ENCODE measurements around the gene GPR132.
A peak's percentile ranks its signal among the peaks of the same experiment; 100 is the strongest.
"Not testable (repeated sequence)": the region's sequence is repeated elsewhere in the genome, so short reads cannot be mapped to it uniquely, and the experiment has no call there.

Gene GPR132

DNA sequence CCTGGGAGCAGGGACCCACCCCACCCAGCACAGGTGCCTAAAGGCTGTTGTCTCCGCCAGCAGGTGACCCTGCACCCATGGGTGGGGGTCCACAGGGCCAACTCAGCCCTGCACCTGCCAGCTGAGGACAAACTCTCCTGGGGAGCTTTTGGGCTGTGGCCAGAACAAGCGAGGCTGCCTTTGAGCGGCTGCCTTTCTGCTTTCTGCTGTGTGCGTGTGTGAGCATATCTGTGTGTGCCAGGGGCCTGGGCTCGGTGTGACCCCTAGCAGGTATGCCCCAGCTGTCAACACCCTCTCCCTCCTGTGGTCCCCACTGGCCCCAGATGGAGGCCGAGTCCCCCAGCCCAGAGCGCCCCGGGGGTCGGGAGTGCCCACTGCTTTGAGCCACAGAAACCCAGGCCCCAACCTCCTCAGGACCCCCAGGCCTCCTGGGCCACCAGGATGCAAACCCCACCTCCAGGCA, 25.9 kb upstream of the GPR132 start:
- no peak for DNase-seq

DNA sequence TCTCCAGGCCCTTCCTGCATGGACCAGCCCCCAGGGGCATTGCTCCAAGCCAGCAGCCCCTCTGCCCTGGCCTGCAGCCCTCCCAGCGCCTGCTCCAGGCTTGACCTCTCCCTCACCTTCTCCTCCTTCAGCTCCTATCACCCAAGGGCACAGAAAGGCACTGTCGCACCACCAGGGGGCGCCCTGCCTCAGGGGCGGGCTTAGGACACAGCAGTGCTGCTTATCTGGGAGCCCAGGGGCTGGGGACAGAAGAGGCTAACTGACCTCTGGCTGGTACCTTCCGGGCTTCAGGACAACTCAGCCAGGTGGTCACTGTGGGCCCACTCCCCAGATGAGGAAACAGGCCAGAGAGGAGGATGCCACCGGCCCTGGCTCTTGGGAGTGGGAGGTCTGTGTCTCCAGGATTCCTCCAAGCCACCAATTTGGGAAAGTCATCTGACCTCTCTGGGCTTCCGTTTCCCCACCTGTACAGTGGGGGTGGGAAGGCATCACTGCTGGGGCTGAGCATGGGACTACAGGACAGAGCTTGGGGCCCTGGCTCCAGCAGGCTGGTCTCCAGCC, 25.3 kb upstream of the GPR132 start:
- DNase-seq, result peak; percentile 30

DNA sequence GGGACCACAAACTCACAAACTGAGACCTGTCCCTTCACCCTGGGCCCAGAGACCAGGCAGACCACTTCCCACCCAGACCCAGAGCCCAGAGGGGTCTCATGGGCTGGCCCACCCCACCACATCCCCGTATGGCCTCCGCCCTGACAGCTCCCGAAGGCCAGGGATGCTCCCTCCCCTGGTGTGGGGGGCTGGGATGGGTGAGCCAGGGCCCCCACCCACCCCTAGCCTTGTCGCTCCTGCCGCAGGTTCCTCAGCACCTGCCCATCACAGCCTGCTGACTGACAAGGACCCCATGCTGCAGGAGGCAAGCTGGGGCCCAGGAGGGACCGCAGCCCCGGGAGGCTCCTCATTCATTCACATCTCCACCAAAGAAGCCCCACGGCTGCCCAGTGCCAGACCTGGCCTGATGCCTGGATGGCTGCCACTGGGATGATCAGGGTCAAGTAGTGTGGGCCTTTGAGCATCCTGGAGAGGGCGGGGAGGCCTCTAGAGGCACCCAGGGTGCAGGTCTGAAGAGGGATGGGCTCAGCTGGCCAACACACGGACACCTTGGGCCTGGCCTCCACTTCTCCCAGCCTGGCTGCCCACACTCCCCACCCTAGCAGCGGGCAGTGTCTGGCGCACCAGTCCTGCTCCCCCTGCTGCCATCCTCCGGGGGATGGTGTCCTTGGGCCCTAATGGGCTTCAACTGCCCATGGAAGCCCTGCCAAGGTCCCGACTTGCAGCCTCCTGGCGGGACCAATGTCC, 24.7 kb upstream of the GPR132 start:
- DNase-seq, result no peak

DNA sequence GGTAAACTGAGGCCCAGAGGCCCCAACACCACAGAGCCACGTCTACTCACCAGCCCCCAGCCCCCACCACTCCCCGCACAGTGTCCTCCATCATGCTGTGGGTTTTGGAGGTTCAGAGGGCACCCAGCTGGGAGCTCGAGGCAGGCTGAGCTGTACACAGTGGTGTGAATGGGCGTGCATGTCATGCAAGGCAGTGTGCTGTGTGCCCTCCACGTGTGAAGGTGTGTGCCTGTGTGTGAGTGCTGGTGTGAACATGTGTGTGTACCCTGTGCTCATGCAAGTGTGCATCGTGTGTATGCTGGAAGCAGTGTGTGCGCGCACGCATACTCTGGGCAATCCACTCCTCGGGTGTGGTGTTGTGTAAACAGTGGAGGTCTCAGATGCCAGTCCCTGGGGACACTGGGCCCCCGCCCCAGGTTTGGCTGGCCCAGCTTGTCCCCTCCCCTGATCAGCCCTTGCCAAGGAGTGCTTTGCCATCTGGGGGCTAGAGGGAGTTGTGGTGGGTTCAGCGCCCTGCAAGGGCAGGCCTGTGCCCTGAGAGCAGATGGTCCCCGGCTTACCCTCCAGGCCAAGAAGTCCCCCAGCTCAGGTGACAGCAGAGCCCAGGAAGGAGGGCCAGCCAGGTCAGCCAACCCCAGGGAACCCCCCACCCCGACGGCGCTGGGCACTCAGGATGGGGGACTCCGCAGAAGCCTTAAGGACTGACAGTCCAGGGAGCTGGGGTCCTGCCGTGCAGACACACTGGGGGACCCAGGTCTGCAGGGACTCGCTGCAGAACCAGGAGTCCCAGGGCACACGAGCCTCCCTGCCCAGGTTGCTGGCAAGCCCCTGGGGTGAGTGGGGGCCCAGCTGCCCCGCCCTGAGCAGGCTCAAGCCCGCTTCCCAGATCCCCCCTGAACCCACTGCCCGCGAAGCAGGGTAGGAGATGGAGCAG, 23.8 kb upstream of the GPR132 start:
- DNase-seq, result no peak

DNA sequence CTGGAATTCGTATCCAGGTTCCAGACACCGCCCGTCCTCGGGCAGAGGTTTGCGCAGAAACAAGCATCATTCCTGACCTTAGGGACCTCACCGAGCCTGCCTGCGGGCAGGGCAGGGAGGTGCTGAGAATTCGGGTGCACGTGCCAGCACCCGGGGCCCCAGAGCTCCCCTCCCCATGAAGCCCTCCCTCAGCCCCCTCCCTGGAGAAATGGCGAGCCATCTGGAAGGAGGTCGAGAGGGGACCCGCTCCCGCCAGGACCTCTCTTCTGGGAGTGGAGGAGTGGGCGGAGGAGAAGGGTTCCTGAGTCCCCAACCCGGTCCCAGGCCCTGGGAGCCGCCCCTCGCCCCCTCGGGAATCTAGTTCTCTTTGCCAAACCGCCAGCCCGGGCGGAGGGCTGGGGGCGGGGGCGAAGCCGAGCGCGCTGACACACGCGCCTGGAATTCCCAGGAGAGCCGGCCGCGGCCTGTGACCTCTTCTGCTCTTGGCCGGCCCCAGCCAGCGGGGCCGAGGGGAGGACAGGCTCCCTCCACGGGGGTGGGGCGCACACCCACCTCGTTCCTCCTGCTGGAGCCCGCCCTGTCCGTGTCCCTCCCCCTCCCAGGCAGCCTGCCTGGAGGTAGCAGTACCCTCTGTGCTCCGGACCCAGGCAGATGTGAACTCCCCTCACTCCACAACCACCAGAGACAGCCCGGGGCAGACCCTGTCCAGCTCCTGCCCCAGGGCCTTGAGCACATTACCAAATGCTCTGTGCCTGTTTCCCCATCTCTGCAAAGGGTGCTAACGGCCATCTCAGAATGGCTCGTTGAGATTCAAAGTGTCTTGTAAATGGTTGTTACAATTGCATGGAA, 23.0 kb upstream of the GPR132 start:
- no peak for DNase-seq

DNA sequence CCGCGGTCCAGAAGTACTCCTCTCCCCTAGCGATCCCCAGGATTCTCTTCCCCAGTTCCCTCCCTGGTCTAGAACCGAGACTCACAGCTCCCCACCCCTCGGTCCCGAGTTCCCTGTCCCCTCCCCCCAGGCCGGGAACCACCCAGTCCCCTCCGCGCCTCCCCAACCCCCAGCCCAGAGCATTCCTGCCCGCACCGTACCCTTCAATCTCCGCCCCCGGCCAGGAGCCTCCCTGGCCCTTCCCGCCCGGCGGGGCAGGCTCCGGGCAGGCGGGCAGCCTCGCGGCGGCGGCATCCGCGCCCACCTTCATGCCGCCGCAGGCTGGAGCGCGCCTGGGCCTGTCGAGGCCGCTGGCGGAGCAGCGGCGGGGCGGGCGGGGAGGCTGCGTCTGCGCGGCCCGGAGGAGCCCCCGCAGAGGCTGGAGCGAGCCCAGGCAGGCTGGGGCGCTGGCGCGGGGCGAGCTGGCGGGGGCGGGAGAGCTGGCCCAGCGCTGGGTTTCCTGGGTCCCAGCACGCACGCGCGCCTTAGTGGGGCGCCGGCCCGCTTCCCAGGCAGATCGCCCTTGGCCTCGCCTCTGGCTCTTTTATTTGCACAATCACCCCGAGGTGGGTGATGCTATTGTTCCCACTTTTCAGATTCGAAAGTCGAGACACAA, 22.2 kb upstream of the GPR132 start:
- no peak for DNase-seq

DNA sequence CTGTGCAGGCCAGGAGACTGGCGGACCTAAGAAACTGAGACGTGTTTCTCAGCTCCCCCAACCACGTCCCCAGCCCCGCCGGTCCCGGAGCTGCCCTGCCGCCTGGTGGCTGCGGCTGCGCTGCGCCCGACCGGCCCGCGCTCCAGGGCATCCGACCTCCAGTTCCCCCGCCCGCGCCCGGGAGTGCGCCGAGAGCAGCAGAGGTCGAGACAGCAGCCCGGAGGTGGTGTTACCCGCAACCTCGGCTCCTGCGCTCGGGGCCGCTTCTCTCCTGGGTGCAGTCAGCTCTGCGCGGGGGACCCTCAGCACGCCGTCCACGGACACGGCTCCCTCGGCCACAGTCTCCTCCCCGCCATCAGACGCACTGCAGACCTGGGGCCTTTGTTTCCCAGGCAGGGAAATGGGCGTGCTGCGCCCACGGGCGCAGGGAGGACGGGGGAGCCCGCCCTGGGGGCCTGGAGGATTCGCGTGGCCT, 21.6 kb upstream of the GPR132 start:
- DNase-seq, result no peak

DNA sequence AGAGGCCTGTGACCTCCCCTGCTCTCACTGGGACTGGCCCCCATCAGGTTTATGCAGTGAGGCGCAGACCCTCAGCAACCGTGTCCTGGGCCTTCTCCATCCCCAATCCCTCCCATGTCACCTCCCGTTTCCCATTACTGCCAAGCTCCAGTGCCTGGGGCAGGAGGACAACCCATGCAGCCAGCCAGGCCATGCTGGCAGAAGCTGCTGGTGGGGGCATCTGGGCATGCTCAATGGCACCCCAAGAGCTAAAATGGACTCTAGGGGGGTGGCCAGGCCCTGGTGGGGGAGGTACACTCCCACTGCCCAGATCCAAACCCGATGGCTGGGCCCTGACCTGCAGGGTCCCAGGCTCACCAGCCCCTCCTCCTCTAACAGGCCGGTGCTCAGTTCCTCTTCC, 20.5 kb upstream of the GPR132 start:
- no peak for DNase-seq

DNA sequence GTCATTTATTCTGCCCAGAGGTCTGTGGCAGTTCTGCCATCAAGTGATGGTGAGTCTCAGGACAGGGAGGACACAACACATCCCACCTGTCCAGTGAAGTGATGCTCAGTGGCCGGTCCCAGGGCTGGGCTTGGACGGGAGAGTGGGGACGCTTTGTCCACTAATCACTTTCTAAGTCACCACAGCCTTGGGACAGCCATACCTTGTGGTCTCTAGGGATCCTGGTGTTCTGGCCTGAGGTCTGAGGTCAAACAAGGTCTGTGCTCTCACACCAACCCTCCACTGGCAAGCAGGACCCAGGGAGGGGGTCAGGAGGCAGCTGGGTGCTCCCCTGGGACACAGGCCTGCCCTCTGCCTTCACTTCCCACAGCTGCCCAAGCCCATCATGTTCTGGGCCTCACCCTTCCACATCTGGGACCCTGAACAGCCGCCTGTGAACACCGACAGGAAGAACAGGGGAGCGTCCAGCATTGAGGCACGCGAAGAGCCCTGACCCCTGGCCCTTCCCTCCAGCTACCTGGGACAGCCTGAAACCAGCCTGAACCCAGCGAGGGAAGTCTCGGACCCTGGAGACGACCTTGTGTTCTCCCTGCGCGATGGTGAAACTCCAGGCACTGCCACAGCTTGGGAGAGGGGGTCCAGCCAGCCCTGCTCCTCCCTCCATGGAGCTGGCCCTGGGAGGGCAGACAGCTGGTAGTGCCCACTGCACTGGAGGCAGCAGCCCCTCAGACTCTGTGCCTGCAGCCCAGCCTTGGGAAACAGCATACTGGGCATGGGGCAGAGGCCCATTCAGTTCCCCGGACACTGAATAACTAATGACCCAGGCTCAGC, 19.7 kb upstream of the GPR132 start:
- DNase-seq, result no peak

DNA sequence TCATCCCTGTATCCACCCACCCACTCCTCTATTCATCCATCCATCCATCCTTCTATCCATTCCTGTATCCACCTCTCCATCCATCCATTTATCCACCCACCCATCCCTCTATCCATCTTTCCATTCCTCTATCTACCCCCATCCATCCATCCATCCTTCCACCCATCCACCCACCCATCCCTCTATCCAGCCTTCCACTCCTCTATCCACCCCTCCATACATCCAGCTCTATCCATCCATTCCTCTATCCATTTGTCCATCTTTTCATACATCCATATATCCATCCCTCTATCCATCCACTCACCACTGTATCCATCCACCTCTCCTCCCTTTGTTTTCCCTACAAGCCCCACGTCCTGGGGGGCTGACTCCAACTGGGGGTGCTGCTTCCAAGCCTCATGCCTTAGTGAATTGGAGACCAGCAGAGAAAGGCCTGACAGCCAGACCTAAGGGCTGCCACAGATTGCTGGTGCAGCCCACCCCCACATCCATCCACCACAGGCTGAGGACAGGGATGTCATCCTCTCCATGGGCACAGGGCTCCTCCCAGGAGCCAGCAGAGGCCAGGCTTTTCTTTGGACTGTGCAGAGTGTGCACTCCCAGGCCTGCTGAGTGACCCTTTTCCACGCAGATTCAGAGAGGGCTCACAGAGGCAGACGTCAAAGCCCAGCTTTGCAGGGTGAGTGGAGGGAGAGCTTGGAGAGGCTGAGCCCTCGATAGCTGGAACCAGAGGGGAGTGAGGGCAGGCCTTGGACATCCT, 18.9 kb upstream of the GPR132 start:
- DNase-seq, result no peak

DNA sequence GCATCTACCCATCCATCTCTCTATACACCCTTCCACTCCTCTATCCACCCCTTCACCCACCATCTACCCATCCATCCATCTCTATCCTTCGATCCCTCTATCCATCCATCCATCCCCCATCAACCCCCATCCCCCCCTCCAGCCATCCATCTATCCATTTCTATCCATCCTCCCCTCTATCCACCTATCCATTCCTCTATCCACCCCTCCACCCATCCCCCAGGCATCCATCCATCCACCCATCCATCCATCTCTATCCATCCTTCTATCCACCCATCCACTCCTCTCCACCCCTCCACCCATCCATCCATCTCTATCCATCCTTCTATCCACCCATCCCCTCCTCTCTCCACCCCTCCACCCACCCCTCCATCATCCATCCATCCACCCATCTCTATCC, 17.5 kb upstream of the GPR132 start:
- DNase-seq, result no peak

DNA sequence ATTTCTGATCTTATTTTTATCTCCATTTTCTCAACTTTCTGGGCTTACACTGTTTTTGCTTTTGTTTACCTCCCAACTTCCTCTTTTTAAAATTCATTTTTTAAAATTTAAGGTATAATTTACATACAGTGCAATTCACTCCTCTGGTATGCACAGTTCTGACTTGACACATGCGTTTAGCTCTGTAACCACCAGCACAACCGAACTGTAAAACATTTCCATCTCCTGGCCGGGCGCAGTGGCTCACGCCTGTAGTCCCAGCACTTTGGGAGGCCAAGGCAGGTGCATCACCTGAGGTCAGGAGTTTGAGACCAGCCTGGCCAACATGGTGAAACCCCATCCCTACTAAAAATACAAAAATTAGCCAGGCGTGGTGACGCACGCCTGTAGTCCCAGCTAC, 16.2 kb upstream of the GPR132 start:
- not testable (repeated sequence) for DNase-seq

DNA sequence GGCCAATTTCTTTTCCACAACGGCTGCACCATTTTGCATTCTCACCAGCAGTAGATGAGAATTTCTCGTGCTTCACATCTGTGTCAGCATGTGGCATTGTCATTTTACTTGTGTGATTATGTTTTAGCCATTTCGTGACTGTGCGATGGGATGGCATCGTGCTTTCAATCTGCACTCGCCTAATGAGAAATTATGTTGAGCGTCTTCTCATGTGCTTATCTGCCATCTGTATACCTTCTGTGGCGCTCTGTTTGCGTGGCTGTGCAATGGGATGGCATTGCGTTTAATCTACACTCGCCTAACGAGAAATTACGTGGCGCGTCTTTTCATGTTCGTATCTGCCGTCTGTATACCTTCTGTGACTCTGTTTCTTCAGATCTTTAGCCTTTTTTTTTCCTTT, 14.9 kb upstream of the GPR132 start:
- no peak for DNase-seq

DNA sequence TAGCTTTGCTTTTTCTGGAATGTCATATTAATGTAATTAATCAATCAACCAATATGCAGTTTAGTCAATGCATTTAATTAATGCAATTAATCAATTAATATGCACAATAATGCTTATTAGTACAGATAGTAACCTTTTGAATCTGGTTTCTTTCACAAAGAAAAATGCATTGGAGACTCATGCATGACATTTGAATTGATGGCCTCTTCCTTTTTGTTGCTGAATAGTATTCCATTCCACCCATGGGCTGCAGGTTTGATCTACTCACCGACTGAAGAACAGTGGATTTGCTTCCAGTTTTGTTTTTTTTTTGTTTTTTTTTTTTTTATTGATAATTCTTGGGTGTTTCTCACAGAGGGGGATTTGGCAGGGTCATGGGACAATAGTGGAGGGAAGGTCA, 13.1 kb upstream of the GPR132 start:
- no peak for DNase-seq

DNA sequence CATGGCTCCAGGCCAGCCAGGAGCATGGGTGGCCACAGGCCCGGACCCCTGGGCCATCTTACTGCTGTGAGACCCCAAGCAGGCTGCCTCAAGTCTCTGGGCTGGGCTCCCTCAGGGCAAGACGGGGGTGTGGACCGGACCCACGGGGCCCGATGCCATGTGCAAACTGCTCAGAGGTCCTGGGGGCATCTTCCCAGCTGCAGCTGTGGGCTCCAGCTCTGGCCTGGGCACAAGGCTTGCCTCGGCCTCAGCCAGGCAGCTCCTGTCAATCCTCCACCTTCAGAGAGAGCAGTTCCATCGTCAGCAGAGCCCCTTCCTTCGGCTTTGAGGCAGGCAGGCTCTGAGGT, 12.4 kb upstream of the GPR132 start:
- no peak for DNase-seq

DNA sequence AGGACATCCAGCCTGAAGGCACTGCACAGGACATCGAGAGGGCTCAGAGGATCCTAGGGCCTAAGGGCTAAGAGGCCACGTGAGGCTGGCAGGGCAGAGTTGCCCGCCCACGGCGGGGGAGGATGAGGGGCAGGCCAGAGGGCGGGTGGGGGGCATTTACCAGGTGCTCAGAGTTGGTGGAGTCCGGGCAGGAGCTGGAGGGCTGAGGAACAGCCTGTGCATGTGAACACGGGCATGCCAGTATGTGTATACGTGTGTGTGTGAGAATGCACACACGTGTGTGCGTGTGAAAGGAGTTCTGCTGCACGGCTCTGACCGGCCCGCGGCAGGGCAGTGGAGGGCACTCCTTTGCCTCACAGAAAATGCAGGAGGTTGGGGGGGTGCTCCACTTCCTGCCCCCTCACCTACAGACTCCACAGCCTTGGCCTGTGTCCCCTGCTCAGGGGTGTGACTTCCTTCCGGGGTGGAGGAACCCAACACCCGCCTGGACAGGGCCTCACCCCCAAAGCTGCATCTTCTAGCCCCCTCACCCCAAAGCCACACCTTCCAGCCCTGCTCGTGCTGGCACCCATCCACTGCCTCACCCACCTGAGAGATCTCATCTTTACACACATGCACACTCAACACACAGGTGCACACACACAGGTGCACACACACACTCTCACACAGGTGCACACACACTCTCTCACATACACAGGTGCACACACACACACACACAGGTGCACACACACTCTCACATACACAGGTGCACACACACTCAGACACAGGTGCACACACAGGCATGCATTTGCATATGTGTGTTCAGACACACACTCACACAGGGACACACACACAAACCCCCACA, 11.8 kb upstream of the GPR132 start:
- DNase-seq, result no peak

DNA sequence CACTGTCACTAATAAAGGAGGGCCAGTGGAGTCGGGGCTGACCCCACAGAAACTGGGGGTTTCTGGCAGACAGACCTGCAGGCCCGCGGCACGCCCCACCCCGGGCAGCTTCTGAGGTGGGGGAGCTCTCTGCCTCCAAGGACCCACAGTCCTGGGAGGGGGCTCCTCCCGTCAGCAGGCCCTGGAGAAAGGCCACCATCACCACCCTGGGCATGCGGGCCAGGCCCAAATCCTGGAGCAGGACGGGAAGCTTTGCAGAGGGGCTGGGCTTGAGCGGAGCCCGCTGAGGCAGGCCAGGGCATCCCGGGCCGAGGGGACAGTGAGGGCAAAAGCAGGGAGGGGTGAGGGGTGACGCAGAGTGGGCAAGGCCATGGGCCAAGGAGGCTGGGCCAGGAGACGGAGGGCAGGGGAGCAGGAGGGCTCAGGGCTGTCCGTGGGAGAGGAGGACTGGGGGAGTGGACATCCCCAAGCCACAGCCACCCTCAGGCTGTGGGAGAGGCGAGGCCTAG, 11.1 kb upstream of the GPR132 start:
- no peak for DNase-seq

DNA sequence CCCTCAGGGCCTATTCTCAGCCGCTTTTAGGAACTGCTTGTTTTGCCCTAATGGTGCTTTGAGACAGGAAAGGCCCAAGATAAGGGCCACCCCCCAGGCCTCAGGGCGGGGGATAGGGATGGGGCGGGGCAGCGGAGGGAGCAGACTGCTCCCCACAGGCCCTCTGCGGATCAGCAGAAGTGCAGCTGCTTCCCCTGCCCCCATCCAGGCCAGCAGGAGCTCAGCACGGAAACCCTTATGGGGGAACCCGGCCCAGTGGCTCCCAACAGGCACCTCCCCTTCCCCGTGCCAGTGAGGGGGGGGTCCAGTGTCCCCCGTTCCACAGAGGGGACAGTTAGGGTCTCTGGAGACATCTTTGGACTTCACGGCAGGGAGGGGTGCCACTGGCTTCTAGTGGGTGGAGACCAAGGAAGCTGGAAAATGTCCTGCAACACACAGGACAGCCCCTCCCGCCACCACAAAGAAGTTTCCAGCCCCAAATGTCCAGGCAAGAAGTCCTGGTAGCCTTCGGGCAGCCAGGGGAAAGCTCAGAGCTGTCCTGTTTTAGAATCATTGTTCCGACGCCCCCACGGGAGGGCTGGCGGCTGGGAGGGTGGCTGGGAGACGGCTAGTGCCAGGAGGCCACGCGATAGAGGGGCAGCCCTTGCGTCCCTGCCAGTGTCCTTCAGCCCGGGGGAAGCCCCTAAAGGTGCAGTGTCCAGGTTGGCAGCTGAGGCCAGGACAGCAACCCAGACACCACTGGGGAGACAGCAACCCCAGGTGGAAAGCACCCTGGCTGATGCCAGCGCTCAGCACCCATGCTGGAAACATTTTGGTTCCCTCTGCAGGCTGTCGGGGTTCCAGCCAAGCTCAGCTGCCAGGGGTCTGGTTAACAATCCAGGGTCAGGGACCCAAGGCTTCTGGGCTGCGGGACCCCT, 10.4 kb upstream of the GPR132 start:
- DNase-seq, result no peak

Measured in NCI-H2081 treated with DMSO at 0.1 percent for 48 hours (cell line).